ENCODE measurements around the gene HDAC2.

HDAC2 gene

GRCh38 chr6:113907102-113907815 is 63.7 kb downstream of the HDAC2 start:
- no peak for DNase-seq

- no peak for DNase-seq
Observed at GRCh38 chr6:113903666-113904330, 67.2 kb downstream of the HDAC2 start.

GRCh38 chr6:113901482-113901881 is 69.5 kb downstream of the HDAC2 start:
- DNase-seq = no peak

GRCh38 chr6:113894712-113895674 is 76.0 kb downstream of the HDAC2 start:
- no peak for DNase-seq

- DNase-seq = no peak
Observed at GRCh38 chr6:113893866-113894265, 77.1 kb downstream of the HDAC2 start.

GRCh38 chr6:113893451-113893850 is 77.5 kb downstream of the HDAC2 start:
- no peak for DNase-seq

- no peak for DNase-seq
Observed at GRCh38 chr6:113888956-113889630, 81.9 kb downstream of the HDAC2 start.

GRCh38 chr6:113888493-113888892 is 82.5 kb downstream of the HDAC2 start:
- DNase-seq = no peak

- DNase-seq = no peak
Observed at GRCh38 chr6:113886512-113886911, 84.4 kb downstream of the HDAC2 start.

GRCh38 chr6:113884011-113884410 is 86.9 kb downstream of the HDAC2 start:
- no peak for DNase-seq
